Progenitor cell of endocrine pancreas (in vitro differentiated cells): ENCODE results near the gene ATAD3B. TPM values are rescaled to one million over a fixed set of nuclear protein-coding genes. Genes with fewer than 3 reads are reported as not detected.
"Not testable (repeated sequence)": the region's sequence is repeated elsewhere in the genome, so short reads cannot be mapped to it uniquely, and the experiment has no call there.

Experiments used
- DNase-seq: peaks from one replicate; pipeline ENCODE4 v3.0.0; 2021; ENCODE audit warnings: low spot score; ENCODE audit not compliant: unreplicated experiment
- H3K27ac Mint-ChIP-seq: 2 replicates; pipeline ENCODE4 v1.8.0; 2021; ENCODE audit warnings: mild to moderate bottlenecking, moderate library complexity, mixed read lengths
- H3K27me3 Mint-ChIP-seq: 2 replicates; pipeline ENCODE4 v1.8.0; 2021; ENCODE audit warnings: mixed read lengths
- H3K36me3 Mint-ChIP-seq: 2 replicates; pipeline ENCODE4 v1.8.0; 2022; ENCODE audit warnings: mixed read lengths; ENCODE audit not compliant: insufficient read depth
- H3K4me1 Mint-ChIP-seq: 2 replicates; pipeline ENCODE4 v1.8.0; 2021; ENCODE audit warnings: low read depth, mixed read lengths
- H3K4me3 Mint-ChIP-seq: 2 replicates; pipeline ENCODE4 v1.8.0; 2021; ENCODE audit warnings: low read depth, mild to moderate bottlenecking, moderate library complexity, mixed read lengths
- H3K9me3 Mint-ChIP-seq: 2 replicates; pipeline ENCODE4 v1.8.0; 2021; ENCODE audit warnings: low read depth, mixed read lengths
- CTCF ChIP-seq: fragments of 200-600 bp; sonication (generic); IDR thresholded peaks from one replicate; pipeline ENCODE4 v1.5.0; 2021; ENCODE audit warnings: antibody characterized with exemption, mild to moderate bottlenecking; ENCODE audit not compliant: unreplicated experiment
- total RNA-seq: library from RNA; stranded (reverse); gene quantifications from 2 replicates; pipeline ENCODE4 v1.2.1, GENCODE V29; 2021

ATAD3B gene
- total RNA-seq, 1 donor from 2014 or later, result 36.7 TPM

- DNase-seq, result no peak
- H3K36me3 Mint-ChIP-seq, result no peaks in the 10 kb centered on the region
- no peaks in the 10 kb centered on the region for H3K27me3 Mint-ChIP-seq
- H3K4me3 Mint-ChIP-seq, result no peak overlapping the region
- no peaks in the 10 kb centered on the region for H3K4me1 Mint-ChIP-seq
- H3K27ac Mint-ChIP-seq, result no peak overlapping the region
- no peaks in the 10 kb centered on the region for H3K9me3 Mint-ChIP-seq
- TF ChIP-seq CTCF, result no peak
These were observed 10.9 kb upstream of the ATAD3B start for GRCh38 chr1:1460540-1461130.

DNA sequence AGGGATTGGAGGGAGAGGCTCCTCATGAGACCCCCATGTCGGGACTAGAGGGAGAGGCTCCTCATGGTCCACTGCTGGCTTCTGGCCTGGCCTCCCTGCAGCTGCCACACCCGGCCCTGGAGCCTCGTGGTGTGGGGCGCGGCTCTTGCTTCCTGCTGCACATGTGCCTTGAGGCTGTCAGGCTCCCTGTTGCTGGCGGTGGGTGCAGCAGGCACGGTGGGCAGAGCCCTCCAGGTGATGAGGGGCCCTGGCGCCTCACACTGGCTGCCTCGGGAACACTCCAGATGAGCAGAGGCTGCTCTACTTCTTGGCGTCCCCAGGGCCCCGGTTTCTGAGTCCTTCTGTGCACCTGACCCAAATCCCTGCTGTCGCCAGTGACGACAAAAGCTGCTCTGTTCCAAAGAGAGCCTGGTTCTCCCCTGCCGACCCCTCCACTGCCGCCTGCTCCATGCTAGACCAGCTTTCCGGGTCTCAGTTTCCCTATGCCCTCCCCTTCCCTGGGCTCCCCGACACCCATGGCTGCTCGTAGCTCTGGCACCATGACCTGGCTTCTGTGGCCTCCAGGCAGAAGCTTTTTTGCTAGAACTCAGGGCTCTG, 9.7 kb upstream of the ATAD3B start:
- DNase-seq, result no peak
- Mint-ChIP-seq H3K4me1 (no peaks in the 10 kb centered on the region), H3K9me3 (no peaks in the 10 kb centered on the region), H3K36me3 (no peaks in the 10 kb centered on the region), H3K4me3 (no peak overlapping the region), H3K27me3 (peaks cover 2% of the 10 kb centered on the region), H3K27ac (no peak overlapping the region)
- TF ChIP-seq CTCF, result no peak

- H3K4me1 Mint-ChIP-seq, result no peaks in the 10 kb centered on the region
- no peaks in the 10 kb centered on the region for H3K9me3 Mint-ChIP-seq
- H3K27ac Mint-ChIP-seq, result no peak overlapping the region
- no peak for TF ChIP-seq CTCF
- no peak for DNase-seq
- peaks cover 2% of the 10 kb centered on the region for H3K27me3 Mint-ChIP-seq
- H3K36me3 Mint-ChIP-seq, result no peaks in the 10 kb centered on the region
- no peak overlapping the region for H3K4me3 Mint-ChIP-seq
These were observed 9.1 kb upstream of the ATAD3B start for GRCh38 chr1:1462318-1462966.

- Mint-ChIP-seq H3K27ac (no peak overlapping the region), H3K27me3 (peaks cover 2% of the 10 kb centered on the region), H3K4me3 (no peak overlapping the region), H3K4me1 (no peaks in the 10 kb centered on the region), H3K9me3 (no peaks in the 10 kb centered on the region), H3K36me3 (no peaks in the 10 kb centered on the region)
- TF ChIP-seq CTCF, result no peak
- DNase-seq, result no peak
These were observed 8.3 kb upstream of the ATAD3B start for GRCh38 chr1:1463312-1463711.

DNA sequence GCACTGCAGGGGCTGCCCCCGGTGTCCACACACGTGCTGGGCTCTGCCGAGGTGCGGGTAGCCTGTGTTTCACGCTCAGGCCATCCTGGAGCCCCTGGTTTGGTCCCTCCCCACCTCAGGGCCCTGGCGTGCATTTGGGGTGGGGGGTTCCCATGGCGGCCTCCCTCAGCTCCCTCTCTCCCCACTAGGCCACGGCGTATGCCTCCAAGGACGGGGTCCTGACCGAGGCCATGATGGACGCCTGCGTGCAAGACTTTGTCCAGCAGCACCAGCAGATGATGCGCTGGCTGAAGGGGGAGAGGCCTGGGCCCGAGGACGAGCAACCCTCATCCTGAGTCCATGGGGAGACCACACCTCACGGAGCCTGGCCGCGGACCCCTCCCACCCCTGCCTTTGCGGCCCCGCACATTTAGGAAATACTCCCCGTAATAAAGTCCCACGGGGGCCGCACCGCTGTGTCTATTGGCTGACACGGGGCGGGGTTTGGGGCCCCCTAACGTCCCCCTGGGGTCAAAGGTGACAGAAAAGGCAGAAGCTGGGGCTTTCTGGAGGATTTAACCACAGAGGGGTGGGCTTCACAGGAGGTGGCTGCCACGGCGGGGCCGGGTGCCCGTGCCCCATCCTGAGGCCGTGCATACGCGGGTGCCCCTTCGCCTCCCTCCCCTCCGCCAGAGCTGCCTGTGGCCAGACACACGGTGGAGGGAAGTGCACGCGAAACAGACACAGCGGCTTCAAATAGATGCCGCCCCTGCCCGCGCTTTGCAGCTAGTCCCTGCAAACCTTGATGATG, 3.2 kb upstream of the ATAD3B start:
- DNase-seq, H3K4me3 Mint-ChIP-seq, H3K36me3 Mint-ChIP-seq, H3K9me3 Mint-ChIP-seq, H3K27me3 Mint-ChIP-seq, H3K27ac Mint-ChIP-seq: not testable (repeated sequence)
- peaks cover 19% of the 10 kb centered on the region for H3K4me1 Mint-ChIP-seq
